ENCODE data around the gene KLF11.

DNA sequence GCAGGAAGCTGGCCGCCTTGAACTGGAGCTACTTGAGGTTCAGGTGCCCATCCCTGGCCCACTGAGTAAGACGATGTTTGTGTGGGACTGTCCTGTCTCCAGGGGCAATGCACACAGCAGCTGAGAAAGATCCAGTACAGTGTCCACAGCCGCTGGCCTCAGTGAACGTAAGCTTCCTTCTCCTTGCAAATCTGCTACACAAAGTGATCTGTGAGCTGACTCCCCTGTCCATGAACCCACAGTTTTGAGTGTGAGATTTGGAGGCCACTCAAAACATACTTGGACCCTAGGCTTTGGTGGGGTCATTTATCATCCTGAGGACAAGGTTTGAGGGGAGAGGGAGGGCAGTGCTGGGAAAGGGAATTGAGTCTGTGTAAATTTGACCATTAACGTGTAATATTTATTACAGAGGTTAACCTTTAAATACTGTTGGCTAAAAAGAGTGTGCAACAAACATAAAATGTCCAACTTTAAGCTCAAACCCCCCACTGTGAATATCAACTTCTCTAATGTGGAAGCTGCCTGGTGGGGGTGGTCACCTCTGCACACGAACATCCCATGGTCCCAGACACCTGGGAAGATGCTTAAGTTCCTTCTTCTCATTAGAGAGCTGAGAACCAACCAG, 41.8 kb downstream of the KLF11 start:
- TF ChIP-seq RAD21 (IDR thresholded peaks at IDR 0.05; ENCODE audit: low read depth) (no peak), CREB1 (IDR thresholded peaks at IDR 0.05; ENCODE audit: low read depth) (no peak), EGR1 (IDR thresholded peaks at IDR 0.05) (no peak), YY1 (IDR thresholded peaks at IDR 0.05; ENCODE audit: low read depth) (no peak), FOXM1 (IDR thresholded peaks at IDR 0.05; ENCODE audit: borderline replicate concordance, low read depth) (no peak), NFIC (IDR thresholded peaks at IDR 0.05) (no peak), CEBPB (IDR thresholded peaks at IDR 0.05) (no peak), TCF12 (IDR thresholded peaks at IDR 0.05; ENCODE audit: low read depth) (no peak), EP300 (IDR thresholded peaks at IDR 0.05; ENCODE audit: borderline replicate concordance) (no peak), TAF1 (IDR thresholded peaks at IDR 0.05; ENCODE audit: low read depth) (no peak)
- TF ChIP-seq, protein P1, sequence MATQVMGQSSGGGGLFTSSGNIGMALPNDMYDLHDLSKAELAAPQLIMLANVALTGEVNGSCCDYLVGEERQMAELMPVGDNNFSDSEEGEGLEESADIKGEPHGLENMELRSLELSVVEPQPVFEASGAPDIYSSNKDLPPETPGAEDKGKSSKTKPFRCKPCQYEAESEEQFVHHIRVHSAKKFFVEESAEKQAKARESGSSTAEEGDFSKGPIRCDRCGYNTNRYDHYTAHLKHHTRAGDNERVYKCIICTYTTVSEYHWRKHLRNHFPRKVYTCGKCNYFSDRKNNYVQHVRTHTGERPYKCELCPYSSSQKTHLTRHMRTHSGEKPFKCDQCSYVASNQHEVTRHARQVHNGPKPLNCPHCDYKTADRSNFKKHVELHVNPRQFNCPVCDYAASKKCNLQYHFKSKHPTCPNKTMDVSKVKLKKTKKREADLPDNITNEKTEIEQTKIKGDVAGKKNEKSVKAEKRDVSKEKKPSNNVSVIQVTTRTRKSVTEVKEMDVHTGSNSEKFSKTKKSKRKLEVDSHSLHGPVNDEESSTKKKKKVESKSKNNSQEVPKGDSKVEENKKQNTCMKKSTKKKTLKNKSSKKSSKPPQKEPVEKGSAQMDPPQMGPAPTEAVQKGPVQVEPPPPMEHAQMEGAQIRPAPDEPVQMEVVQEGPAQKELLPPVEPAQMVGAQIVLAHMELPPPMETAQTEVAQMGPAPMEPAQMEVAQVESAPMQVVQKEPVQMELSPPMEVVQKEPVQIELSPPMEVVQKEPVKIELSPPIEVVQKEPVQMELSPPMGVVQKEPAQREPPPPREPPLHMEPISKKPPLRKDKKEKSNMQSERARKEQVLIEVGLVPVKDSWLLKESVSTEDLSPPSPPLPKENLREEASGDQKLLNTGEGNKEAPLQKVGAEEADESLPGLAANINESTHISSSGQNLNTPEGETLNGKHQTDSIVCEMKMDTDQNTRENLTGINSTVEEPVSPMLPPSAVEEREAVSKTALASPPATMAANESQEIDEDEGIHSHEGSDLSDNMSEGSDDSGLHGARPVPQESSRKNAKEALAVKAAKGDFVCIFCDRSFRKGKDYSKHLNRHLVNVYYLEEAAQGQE (IDR thresholded peaks at IDR 0.05; ENCODE audit: low read depth): no peak
- TF ChIP-seq, protein P2, sequence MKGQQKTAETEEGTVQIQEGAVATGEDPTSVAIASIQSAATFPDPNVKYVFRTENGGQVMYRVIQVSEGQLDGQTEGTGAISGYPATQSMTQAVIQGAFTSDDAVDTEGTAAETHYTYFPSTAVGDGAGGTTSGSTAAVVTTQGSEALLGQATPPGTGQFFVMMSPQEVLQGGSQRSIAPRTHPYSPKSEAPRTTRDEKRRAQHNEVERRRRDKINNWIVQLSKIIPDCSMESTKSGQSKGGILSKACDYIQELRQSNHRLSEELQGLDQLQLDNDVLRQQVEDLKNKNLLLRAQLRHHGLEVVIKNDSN (IDR thresholded peaks at IDR 0.05): no peak
- TF ChIP-seq, protein P3, sequence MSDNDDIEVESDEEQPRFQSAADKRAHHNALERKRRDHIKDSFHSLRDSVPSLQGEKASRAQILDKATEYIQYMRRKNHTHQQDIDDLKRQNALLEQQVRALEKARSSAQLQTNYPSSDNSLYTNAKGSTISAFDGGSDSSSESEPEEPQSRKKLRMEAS (IDR thresholded peaks at IDR 0.05): no peak
